GM12872 (cell line): ENCODE results near the gene AMFR.

ENCODE experiments used
- TF ChIP-seq, protein P1 (sequence below): IDR thresholded peaks from 3 replicates; pipeline ENCODE4 v1.5.1; 2011; ENCODE audit warnings: low read depth, mild to moderate bottlenecking, low read length, moderate library complexity; ENCODE audit not compliant: insufficient read depth

Gene AMFR

GRCh38 chr16:56364865-56365264 lies 60.5 kb downstream of the AMFR start:
- TF ChIP-seq, protein P1, sequence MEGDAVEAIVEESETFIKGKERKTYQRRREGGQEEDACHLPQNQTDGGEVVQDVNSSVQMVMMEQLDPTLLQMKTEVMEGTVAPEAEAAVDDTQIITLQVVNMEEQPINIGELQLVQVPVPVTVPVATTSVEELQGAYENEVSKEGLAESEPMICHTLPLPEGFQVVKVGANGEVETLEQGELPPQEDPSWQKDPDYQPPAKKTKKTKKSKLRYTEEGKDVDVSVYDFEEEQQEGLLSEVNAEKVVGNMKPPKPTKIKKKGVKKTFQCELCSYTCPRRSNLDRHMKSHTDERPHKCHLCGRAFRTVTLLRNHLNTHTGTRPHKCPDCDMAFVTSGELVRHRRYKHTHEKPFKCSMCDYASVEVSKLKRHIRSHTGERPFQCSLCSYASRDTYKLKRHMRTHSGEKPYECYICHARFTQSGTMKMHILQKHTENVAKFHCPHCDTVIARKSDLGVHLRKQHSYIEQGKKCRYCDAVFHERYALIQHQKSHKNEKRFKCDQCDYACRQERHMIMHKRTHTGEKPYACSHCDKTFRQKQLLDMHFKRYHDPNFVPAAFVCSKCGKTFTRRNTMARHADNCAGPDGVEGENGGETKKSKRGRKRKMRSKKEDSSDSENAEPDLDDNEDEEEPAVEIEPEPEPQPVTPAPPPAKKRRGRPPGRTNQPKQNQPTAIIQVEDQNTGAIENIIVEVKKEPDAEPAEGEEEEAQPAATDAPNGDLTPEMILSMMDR: no peak

DNA sequence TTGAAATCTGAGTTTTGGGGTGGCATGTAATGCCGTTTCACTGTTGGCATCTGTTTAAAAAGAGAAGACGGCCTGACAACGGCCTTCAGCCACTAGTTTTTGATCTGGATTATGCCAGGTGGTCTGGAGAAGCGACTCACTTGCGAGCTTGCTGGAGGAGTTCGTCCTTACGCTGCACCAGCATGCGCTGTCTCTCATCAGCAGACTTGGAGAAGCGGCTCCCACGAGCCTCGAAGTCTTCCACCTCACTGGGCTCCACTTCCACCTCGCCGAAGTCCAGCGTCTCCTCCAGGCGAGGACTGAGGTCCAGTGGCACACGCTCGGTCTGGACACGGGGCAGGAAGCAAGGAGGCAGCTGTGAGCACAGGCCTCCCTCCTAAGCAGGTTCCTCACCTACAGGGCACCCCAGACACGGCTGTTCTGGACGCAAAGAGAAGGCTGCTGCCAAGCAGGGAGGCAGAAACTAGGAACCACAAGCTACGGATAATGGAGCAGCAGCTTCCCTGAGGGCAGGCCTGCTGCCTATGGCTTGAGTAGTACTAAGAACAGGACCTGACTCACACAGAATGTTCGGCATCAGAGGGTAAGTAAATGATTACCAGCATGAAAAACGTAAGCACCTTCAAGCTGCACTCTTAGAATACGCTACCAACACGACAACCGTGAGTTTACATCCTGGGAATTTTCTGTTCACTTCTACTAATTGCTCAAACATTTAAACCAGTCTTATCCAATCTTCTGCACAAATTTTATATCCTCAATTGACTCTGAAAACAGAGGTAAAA lies 61.4 kb downstream of the AMFR start:
- TF ChIP-seq, protein P1: no peak

DNA sequence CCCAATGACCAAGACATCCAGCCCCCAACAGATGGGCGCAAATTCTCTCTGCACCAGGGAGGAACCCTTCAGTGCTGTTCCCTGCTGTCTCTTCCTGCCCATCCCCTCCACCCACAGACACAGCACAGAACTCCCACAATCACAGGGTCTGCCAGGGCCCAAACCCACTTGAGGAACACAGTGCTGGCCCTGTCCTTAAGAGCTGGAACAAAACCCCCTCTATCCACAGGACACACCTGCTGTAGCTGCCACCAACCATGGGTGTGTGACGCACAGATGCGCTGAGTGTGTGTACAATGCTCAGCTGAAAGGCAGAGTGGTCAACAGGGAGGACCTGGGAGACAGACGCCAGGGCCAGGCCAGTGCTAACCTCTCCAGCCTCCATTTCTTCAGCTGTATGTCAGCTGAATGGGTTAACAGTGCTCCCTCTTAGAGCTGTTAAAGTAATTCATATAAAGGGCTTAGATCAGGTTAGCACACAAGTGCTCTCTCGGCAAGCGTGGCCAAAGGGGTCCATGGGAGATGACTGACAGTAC lies 62.1 kb downstream of the AMFR start:
- TF ChIP-seq, protein P1: no peak

- TF ChIP-seq, protein P1: no peak
Measured at GRCh38 chr16:56362706-56363105, 62.6 kb downstream of the AMFR start.

DNA sequence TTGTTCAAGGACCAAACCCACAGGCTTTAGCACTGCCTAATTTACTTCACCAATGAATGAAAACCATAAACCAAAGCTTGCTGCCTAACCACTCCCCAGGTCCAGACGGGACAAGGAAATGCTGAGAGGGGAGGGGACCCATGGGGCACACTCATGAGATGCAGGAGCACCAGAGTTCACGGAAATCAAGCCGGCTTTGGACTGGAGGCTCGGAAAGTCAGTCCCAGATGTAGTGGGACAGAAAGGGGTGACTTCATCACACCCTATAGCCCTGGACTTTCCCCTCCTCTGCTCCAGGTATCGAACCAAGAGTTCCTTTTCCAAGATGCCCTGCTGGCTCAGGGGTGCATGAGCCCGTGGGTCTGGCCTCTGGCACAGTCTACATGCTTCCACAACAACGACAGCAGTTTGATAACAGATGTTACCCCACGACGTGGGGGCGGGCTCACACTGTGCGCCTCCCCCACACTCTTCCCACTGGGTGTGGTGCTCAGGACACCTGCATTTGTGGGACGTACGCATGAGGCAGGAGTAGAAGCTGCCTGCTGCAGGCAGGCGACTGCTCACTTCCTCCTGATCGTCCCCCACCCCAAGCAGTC lies 63.2 kb downstream of the AMFR start:
- TF ChIP-seq, protein P1: no peak

GRCh38 chr16:56360117-56361008 lies 65.0 kb downstream of the AMFR start:
- TF ChIP-seq, protein P1: no peak

DNA sequence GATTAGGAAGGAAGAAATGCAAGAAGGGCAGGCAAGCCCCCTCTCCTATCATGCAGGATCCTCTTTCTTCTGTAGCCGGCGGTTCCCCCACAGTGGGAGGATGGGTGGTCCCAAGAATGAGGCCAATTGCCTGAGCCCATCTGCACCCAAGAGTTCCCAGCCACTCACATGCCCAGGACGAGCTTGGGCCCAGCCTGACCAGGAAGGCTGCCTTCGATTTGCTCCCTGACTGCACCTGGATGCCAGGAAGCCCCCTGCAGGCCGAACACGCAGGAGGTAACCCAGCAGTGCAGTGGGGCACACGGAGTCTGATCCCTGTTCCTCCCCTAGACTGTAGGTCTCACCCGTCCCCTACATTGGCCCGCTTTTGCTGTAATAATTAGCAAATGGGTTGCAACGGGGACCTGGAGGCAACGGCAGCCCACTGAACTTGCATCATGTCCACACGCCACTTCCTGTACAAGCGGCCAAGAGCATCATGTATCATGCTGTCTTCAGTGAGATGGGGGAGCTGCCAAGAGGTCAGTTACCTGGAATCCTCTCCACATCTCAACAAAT lies 67.5 kb downstream of the AMFR start:
- TF ChIP-seq, protein P1: 0 out of 3 replicates have a peak, but pooled peaks have one; percentile 30
